Measurements from ENCODE around the gene INAFM1. TPM values are rescaled to one million over a fixed set of nuclear protein-coding genes. Genes with fewer than 3 reads are reported as not detected.

INAFM1 gene
- 10 to 100 TPM in 1 of 2 experiments, 1 to 10 TPM in 1; 9.8 to 10.6 TPM for total RNA-seq

- peak within 1 kb of the TSS; percentile 94 for H3K4me3 Mint-ChIP-seq
- H3K9me3 Mint-ChIP-seq, result no peaks in the 10 kb centered on the region
- peaks cover 17% of the 10 kb centered on the region for H3K4me1 Mint-ChIP-seq
- H3K27me3 Mint-ChIP-seq, result no peaks in the 10 kb centered on the region
- peaks cover 8% of the 10 kb centered on the region for H3K36me3 Mint-ChIP-seq
- DNase-seq, result peak; percentile 99
- peak within 1 kb of the TSS; percentile 99 for H3K27ac Mint-ChIP-seq
These were observed at the start of gene INAFM1 for GRCh38 chr19:47274071-47274890. TSS of gene INAFM1 (plus strand) at chr19:47274885. CDS start at chr19:47274920, 35 bp downstream.

- no peaks in the 10 kb centered on the region for H3K9me3 Mint-ChIP-seq
These were observed 48.8 kb upstream of the INAFM1 start for GRCh38 chr19:47225746-47226425.

GRCh38 chr19:47226426-47227351 lies 48.0 kb upstream of the INAFM1 start:
- Mint-ChIP-seq H3K36me3 (peaks cover 8% of the 10 kb centered on the region), H3K4me3 (peak overlapping the region; percentile 77), H3K27ac (peak overlapping the region; percentile 85), H3K4me1 (peaks cover 18% of the 10 kb centered on the region), H3K27me3 (no peaks in the 10 kb centered on the region), H3K9me3 (no peaks in the 10 kb centered on the region)
- DNase-seq, result peak; percentile 68

More at GRCh38 chr19:47225746-47226425, 48.8 kb upstream of the INAFM1 start:
- Mint-ChIP-seq H3K4me1 (peaks cover 13% of the 10 kb centered on the region), H3K4me3 (no peak overlapping the region), H3K36me3 (peaks cover 10% of the 10 kb centered on the region), H3K27ac (peak overlapping the region; percentile 85), H3K27me3 (no peaks in the 10 kb centered on the region)
- peak; percentile 89 for DNase-seq

- Mint-ChIP-seq H3K4me1 (peaks cover 27% of the 10 kb centered on the region), H3K36me3 (peaks cover 8% of the 10 kb centered on the region), H3K4me3 (peak overlapping the region; percentile 77), H3K9me3 (no peaks in the 10 kb centered on the region), H3K27ac (peak overlapping the region; percentile 85), H3K27me3 (no peaks in the 10 kb centered on the region)
- DNase-seq, result peak; percentile 67
These were observed 47.1 kb upstream of the INAFM1 start for GRCh38 chr19:47227352-47228167.

- H3K4me1 Mint-ChIP-seq, result peaks cover 31% of the 10 kb centered on the region
- no peak overlapping the region for H3K27ac Mint-ChIP-seq
- H3K36me3 Mint-ChIP-seq, result peaks cover 8% of the 10 kb centered on the region
- H3K9me3 Mint-ChIP-seq, result no peaks in the 10 kb centered on the region
- peak overlapping the region; percentile 77 for H3K4me3 Mint-ChIP-seq
- peak; percentile 70 for DNase-seq
- H3K27me3 Mint-ChIP-seq, result no peaks in the 10 kb centered on the region
These were observed 46.3 kb upstream of the INAFM1 start for GRCh38 chr19:47228168-47228936.

- Mint-ChIP-seq H3K36me3 (peaks cover 5% of the 10 kb centered on the region), H3K4me3 (no peak overlapping the region), H3K27me3 (no peaks in the 10 kb centered on the region), H3K9me3 (no peaks in the 10 kb centered on the region), H3K27ac (no peak overlapping the region), H3K4me1 (peaks cover 31% of the 10 kb centered on the region)
- peak; percentile 30 for DNase-seq
These were observed 45.6 kb upstream of the INAFM1 start for GRCh38 chr19:47228937-47229675.

GRCh38 chr19:47229676-47230053 lies 45.0 kb upstream of the INAFM1 start:
- Mint-ChIP-seq H3K27me3 (no peaks in the 10 kb centered on the region), H3K4me3 (no peak overlapping the region), H3K4me1 (peaks cover 31% of the 10 kb centered on the region), H3K36me3 (peaks cover 5% of the 10 kb centered on the region), H3K27ac (no peak overlapping the region), H3K9me3 (no peaks in the 10 kb centered on the region)
- no peak for DNase-seq

- peak; percentile 82 for DNase-seq
- Mint-ChIP-seq H3K27ac (no peak overlapping the region), H3K27me3 (no peaks in the 10 kb centered on the region), H3K36me3 (peaks cover 5% of the 10 kb centered on the region), H3K4me1 (peaks cover 31% of the 10 kb centered on the region), H3K4me3 (peak overlapping the region; percentile 22), H3K9me3 (no peaks in the 10 kb centered on the region)
These were observed 44.4 kb upstream of the INAFM1 start for GRCh38 chr19:47230054-47230920.

GRCh38 chr19:47230921-47231214 lies 43.8 kb upstream of the INAFM1 start, which contains the start of gene BBC3:
TSS of gene BBC3 (minus strand) at chr19:47231199. CDS start at chr19:47228431, 2,768 bp downstream.
- DNase-seq, result no peak
- no peaks in the 10 kb centered on the region for H3K9me3 Mint-ChIP-seq
- peak within 1 kb of the TSS; percentile 44 for H3K27ac Mint-ChIP-seq
- H3K36me3 Mint-ChIP-seq, result no peaks in the 10 kb centered on the region
- peaks cover under 1% of the 10 kb centered on the region for H3K27me3 Mint-ChIP-seq
- peaks cover 27% of the 10 kb centered on the region for H3K4me1 Mint-ChIP-seq
- peak within 1 kb of the TSS; percentile 78 for H3K4me3 Mint-ChIP-seq

GRCh38 chr19:47231215-47232054 lies 43.2 kb upstream of the INAFM1 start:
- DNase-seq, result peak; percentile 93

GRCh38 chr19:47232422-47233211 lies 42.1 kb upstream of the INAFM1 start:
- Mint-ChIP-seq H3K9me3 (no peaks in the 10 kb centered on the region), H3K36me3 (no peaks in the 10 kb centered on the region), H3K27me3 (peaks cover 3% of the 10 kb centered on the region), H3K27ac (peak overlapping the region; percentile 44), H3K4me1 (peaks cover 20% of the 10 kb centered on the region), H3K4me3 (peak overlapping the region; percentile 78)
- DNase-seq, result peak; percentile 52

More at GRCh38 chr19:47231215-47232054, 43.2 kb upstream of the INAFM1 start:
- Mint-ChIP-seq H3K27me3 (peaks cover 3% of the 10 kb centered on the region), H3K27ac (peak overlapping the region; percentile 44), H3K4me1 (peaks cover 27% of the 10 kb centered on the region), H3K4me3 (peak overlapping the region; percentile 78), H3K9me3 (no peaks in the 10 kb centered on the region), H3K36me3 (no peaks in the 10 kb centered on the region)
